ENCODE results near the gene C8B.

C8B gene

GRCh38 chr1:56931686-56932085 lies 34.1 kb downstream of the C8B start:
- no peak for DNase-seq (ENCODE audit: low read depth in 4 of 4, low spot score in 1 of 4)

- DNase-seq (ENCODE audit: low read depth in 4 of 4, low spot score in 1 of 4), result no peak
Measured at GRCh38 chr1:56931211-56931610, 34.6 kb downstream of the C8B start.

- DNase-seq (ENCODE audit: low read depth in 4 of 4, low spot score in 1 of 4), result no peak
Measured at GRCh38 chr1:56929492-56929891, 36.3 kb downstream of the C8B start.

GRCh38 chr1:56927986-56928385 lies 37.8 kb downstream of the C8B start:
- DNase-seq (ENCODE audit: low read depth in 4 of 4, low spot score in 1 of 4), result no peak

GRCh38 chr1:56927171-56927570 lies 38.6 kb downstream of the C8B start:
- DNase-seq (ENCODE audit: low read depth in 4 of 4, low spot score in 1 of 4), result no peak

- no peak for DNase-seq (ENCODE audit: low read depth in 4 of 4, low spot score in 1 of 4)
Measured at GRCh38 chr1:56925193-56925592, 40.6 kb downstream of the C8B start.

GRCh38 chr1:56924116-56924515 lies 41.7 kb downstream of the C8B start:
- no peak for DNase-seq (ENCODE audit: low read depth in 4 of 4, low spot score in 1 of 4)

GRCh38 chr1:56923201-56923600 lies 42.6 kb downstream of the C8B start:
- DNase-seq (ENCODE audit: low read depth in 4 of 4, low spot score in 1 of 4), result no peak

GRCh38 chr1:56922507-56922906 lies 43.3 kb downstream of the C8B start:
- no peak for DNase-seq (ENCODE audit: low read depth in 4 of 4, low spot score in 1 of 4)

GRCh38 chr1:56922070-56922469 lies 43.7 kb downstream of the C8B start:
- no peak for DNase-seq (ENCODE audit: low read depth in 4 of 4, low spot score in 1 of 4)

- no peak for DNase-seq (ENCODE audit: low read depth in 4 of 4, low spot score in 1 of 4)
Measured at GRCh38 chr1:56921479-56921878, 44.3 kb downstream of the C8B start.

- no peak for DNase-seq (ENCODE audit: low read depth in 4 of 4, low spot score in 1 of 4)
Measured at GRCh38 chr1:56920591-56921001, 45.2 kb downstream of the C8B start.

GRCh38 chr1:56917356-56917755 lies 48.5 kb downstream of the C8B start:
- DNase-seq (ENCODE audit: low read depth in 4 of 4, low spot score in 1 of 4), result no peak

GRCh38 chr1:56916630-56917029 lies 49.2 kb downstream of the C8B start:
- DNase-seq (ENCODE audit: low read depth in 4 of 4, low spot score in 1 of 4), result no peak

GRCh38 chr1:56915960-56916359 lies 49.9 kb downstream of the C8B start:
- no peak for DNase-seq (ENCODE audit: low read depth in 4 of 4, low spot score in 1 of 4)

GRCh38 chr1:56912325-56912724 lies 53.5 kb downstream of the C8B start:
- no peak for DNase-seq (ENCODE audit: low read depth in 4 of 4, low spot score in 1 of 4)

GRCh38 chr1:56911098-56911938 lies 54.5 kb downstream of the C8B start:
- no peak for DNase-seq (ENCODE audit: low read depth in 4 of 4, low spot score in 1 of 4)

- no peak for DNase-seq (ENCODE audit: low read depth in 4 of 4, low spot score in 1 of 4)
Measured at GRCh38 chr1:56910441-56910985, 55.3 kb downstream of the C8B start.

GRCh38 chr1:56908619-56909221 lies 57.1 kb downstream of the C8B start:
- DNase-seq (ENCODE audit: low read depth in 4 of 4, low spot score in 1 of 4), result no peak

- no peak for DNase-seq (ENCODE audit: low read depth in 4 of 4, low spot score in 1 of 4)
Measured at GRCh38 chr1:56905667-56906066, 60.1 kb downstream of the C8B start.

- DNase-seq (ENCODE audit: low read depth in 4 of 4, low spot score in 1 of 4), result no peak
Measured at GRCh38 chr1:56904663-56905397, 61.0 kb downstream of the C8B start.

GRCh38 chr1:56903778-56904177 lies 62.0 kb downstream of the C8B start:
- no peak for DNase-seq (ENCODE audit: low read depth in 4 of 4, low spot score in 1 of 4)

Measured in stimulated activated CD4-positive, alpha-beta T cell treated with anti-CD3 and anti-CD28 coated beads, Interleukin-1b, Interleukin-23, amount 100 ng/mL, for 24 hours (primary cell).